PC-3 (cell line): ENCODE results near the gene OSBPL2. TPM values are rescaled to one million over a fixed set of nuclear protein-coding genes. Genes with fewer than 3 reads are reported as not detected.

ENCODE experiments used
- ATAC-seq: fragments of 200-7000 bp; cut with Tn5 transposase; 2 replicates; pipeline ENCODE4 v1.9.1; 2020; ENCODE audit warnings: mild to moderate bottlenecking, moderate library complexity
- BruUV-seq: library from RNA; stranded (reverse); fragments of 400-500 nt; replicated peaks from 2 replicates; lab custom pipeline; 2021; lab: Mats Ljungman, UMichigan
- CTCF ChIA-PET: fragments of 300-600 bp; sonication (Branson Sonifier 250); formaldehyde crosslinking; loops from one replicate; lab custom pipeline; 2022; ENCODE audit warnings: antibody characterized with exemption; lab: Charles Lee
- POLR2A ChIA-PET: fragments of 300-600 bp; sonication (Branson Sonifier 250); formaldehyde crosslinking; loops from one replicate; lab custom pipeline; 2022; ENCODE audit warnings: antibody characterized with exemption; ENCODE audit not compliant: unreplicated experiment; lab: Charles Lee
- DNase-seq: peaks from one replicate; pipeline ENCODE4 v3.0.0-alpha.2; 2015
- H2AFZ ChIP-seq: fragments of 300-600 bp; sonication (generic); 2 replicates; pipeline ENCODE4 v1.6.0; 2016; ENCODE audit warnings: antibody characterized with exemption, low read length
- H3F3A ChIP-seq: fragments of 300-600 bp; sonication (generic); one replicate; pipeline ENCODE4 v1.6.0; 2017; ENCODE audit warnings: antibody characterized with exemption, low read length, control low read depth, mild to moderate bottlenecking; ENCODE audit not compliant: unreplicated experiment
- H3K27ac ChIP-seq: fragments of 300-600 bp; sonication (generic); 2 replicates; pipeline ENCODE4 v1.5.1; 2016; ENCODE audit warnings: mild to moderate bottlenecking, low read length
- H3K27me3 ChIP-seq: fragments of 300-600 bp; sonication (generic); 2 replicates; pipeline ENCODE4 v1.6.1; 2016; ENCODE audit warnings: low read length, mixed read lengths
- H3K36me3 ChIP-seq: fragments of 300-600 bp; sonication (generic); 2 replicates; pipeline ENCODE4 v1.6.1; 2016; ENCODE audit warnings: low read depth, mixed run types, low read length, mixed read lengths
- H3K4me1 ChIP-seq: fragments of 300-600 bp; sonication (generic); 2 replicates; pipeline ENCODE4 v1.5.1; 2016; ENCODE audit warnings: low read length; ENCODE audit not compliant: insufficient read depth
- H3K4me2 ChIP-seq: fragments of 300-600 bp; sonication (generic); 2 replicates; pipeline ENCODE4 v1.6.0; 2016; ENCODE audit warnings: low read length
- H3K4me3 ChIP-seq: fragments of 300-600 bp; sonication (generic); 2 replicates; pipeline ENCODE4 v1.5.1; 2016; ENCODE audit warnings: mild to moderate bottlenecking, low read length, mixed read lengths
- H3K79me2 ChIP-seq: fragments of 300-600 bp; sonication (generic); 2 replicates; pipeline ENCODE4 v1.6.1; 2017; ENCODE audit warnings: low read length, mixed read lengths
- H3K9ac ChIP-seq: fragments of 300-600 bp; sonication (generic); 2 replicates; pipeline ENCODE4 v1.6.0; 2016; ENCODE audit warnings: mild to moderate bottlenecking, low read length
- H3K9me2 ChIP-seq: fragments of 300-600 bp; sonication (generic); replicated peaks from 2 replicates; pipeline ENCODE4 v1.6.1; 2016; ENCODE audit warnings: mixed run types, low read length, mixed read lengths
- H3K9me3 ChIP-seq: fragments of 300-600 bp; sonication (generic); 2 replicates; pipeline ENCODE4 v1.6.1; 2016; ENCODE audit warnings: low read length, mixed read lengths
- H4K20me1 ChIP-seq: fragments of 300-600 bp; sonication (generic); 2 replicates; pipeline ENCODE4 v1.6.1; 2016; ENCODE audit warnings: low read length, mixed read lengths
- CTCF ChIP-seq: fragments of 300-600 bp; sonication (generic); conservative IDR thresholded peaks from 2 replicates; pipeline ENCODE4 v1.5.1; 2017; ENCODE audit warnings: antibody characterized with exemption, low read depth, mild to moderate bottlenecking, low read length
- EZH2 ChIP-seq: fragments of 300-600 bp; sonication (generic); IDR thresholded peaks from one replicate; pipeline ENCODE4 v1.6.1; 2017; ENCODE audit warnings: antibody characterized with exemption, mild to moderate bottlenecking, low read length; ENCODE audit not compliant: unreplicated experiment
- EZH2phosphoT487 ChIP-seq: fragments of 300-600 bp; sonication (generic); IDR thresholded peaks from 2 replicates; pipeline ENCODE4 v1.6.1; 2018; ENCODE audit warnings: mild to moderate bottlenecking, antibody characterized with exemption, low read length, borderline replicate concordance
- intact Hi-C: fragments of 100-400 bp; cut with micrococcal nuclease; formaldehyde crosslinking; loops from 2 replicates; pipeline ENCODE4 v1.9.0; 2023
- total RNA-seq: library from RNA; depleted of rRNA; stranded (reverse); fragments of >200 nt; gene quantifications from 2 replicates; pipeline ENCODE4 v1.2.3, GENCODE V29; 2014

The OSBPL2 gene
- total RNA-seq, 1 experiment from 2014 or later = 39.7 TPM

GRCh38 chr20:62317167-62317655 is 78.9 kb downstream of the OSBPL2 start:
- Histone ChIP-seq H3K27ac (no peak overlapping the region), H3K4me1 (no peaks in the 10 kb centered on the region), H3K27me3 (no peaks in the 10 kb centered on the region), H4K20me1 (peaks cover 14% of the 10 kb centered on the region; the same call in 1 of the 2 replicates), H3K4me2 (no peak overlapping the region), H3K9me2 (no peaks in the 10 kb centered on the region), H2AFZ (no peak overlapping the region), H3F3A (peaks cover 6% of the 10 kb centered on the region), H3K9ac (no peak overlapping the region), H3K79me2 (no peaks in the 10 kb centered on the region), H3K36me3 (peaks cover 76% of the 10 kb centered on the region), H3K4me3 (no peak overlapping the region), H3K9me3 (no peaks in the 10 kb centered on the region)
- intact Hi-C loops = no loop called here
- TF ChIP-seq CTCF = no peak
- TF ChIP-seq EZH2phosphoT487 = no peak
- TF ChIP-seq EZH2 = no peak
- ChIA-PET POLR2A (no interaction called here), CTCF (no interaction called here)
- ATAC-seq = no peak
- no TSS peak for BruUV-seq
- no peak for DNase-seq

- ATAC-seq (peak; percentile 11), DNase-seq (peak; percentile 4)
- peaks cover 14% of the 10 kb centered on the region; the same call in 1 of the 2 replicates for H4K20me1 ChIP-seq
- H3K9me3 ChIP-seq = no peaks in the 10 kb centered on the region
- intact Hi-C loops = no loop called here
- H3K4me1 ChIP-seq = no peaks in the 10 kb centered on the region
- H3K36me3 ChIP-seq = peaks cover 73% of the 10 kb centered on the region
- peaks cover 6% of the 10 kb centered on the region for H3F3A ChIP-seq
- H3K9ac ChIP-seq = no peak overlapping the region
- H3K79me2 ChIP-seq = no peaks in the 10 kb centered on the region
- POLR2A ChIA-PET = no interaction called here
- no peaks in the 10 kb centered on the region for H3K27me3 ChIP-seq
- H3K9me2 ChIP-seq = no peaks in the 10 kb centered on the region
- H3K4me2 ChIP-seq = no peak overlapping the region
- no peak overlapping the region for H3K4me3 ChIP-seq
- no peak overlapping the region for H2AFZ ChIP-seq
- TF ChIP-seq CTCF = no peak
- no peak for TF ChIP-seq EZH2phosphoT487
- TF ChIP-seq EZH2 = no peak
- CTCF ChIA-PET = no interaction called here
- BruUV-seq = no TSS peak
- no peak overlapping the region for H3K27ac ChIP-seq
Observed at GRCh38 chr20:62318400-62319345, 80.4 kb downstream of the OSBPL2 start.
